HepG2 (cell line): ENCODE measurements around the gene DNMBP. TPM values are rescaled to one million over a fixed set of nuclear protein-coding genes. Genes with fewer than 3 reads are reported as not detected.

ENCODE experiments used
- ATAC-seq: fragments of 200-7000 bp; cut with Tn5 transposase; 3 replicates; pipeline ENCODE4 v1.9.1; 2020; ENCODE audit warnings: mild to moderate bottlenecking, moderate library complexity
- BruUV-seq: library from RNA; stranded (reverse); fragments of 400-500 nt; replicated peaks from 2 replicates; lab custom pipeline; 2021; lab: Mats Ljungman, UMichigan
- CTCF ChIA-PET: fragments of 300-600 bp; formaldehyde crosslinking; extraction: SDS; loops from one replicate; lab custom pipeline; 2021; ENCODE audit warnings: low total read pairs, inconsistent platforms, low intra/inter-chr PET ratio; lab: Yijun Ruan, JAX
- POLR2A ChIA-PET: fragments of 350-600 bp; sonication (Branson Sonifier 250); formaldehyde crosslinking; loops from one replicate; lab custom pipeline; 2020; ENCODE audit warnings: antibody characterized with exemption, inconsistent platforms; lab: Yijun Ruan, JAX
- DNase-seq: peaks from one replicate; pipeline ENCODE4 v3.0.0-alpha.2; 2015; ENCODE audit warnings: low spot score
- FAIRE-seq: peaks from 3 replicates; lab custom pipeline; 2011; peaks lifted over from hg19 to GRCh38; lab: Jason Lieb, UNC
- H2AFZ ChIP-seq: one replicate; pipeline ENCODE4 v1.6.1; 2011; ENCODE audit warnings: low read length, inconsistent platforms
- H3K27ac ChIP-seq: fragments of 300-600 bp; 3 replicates; pipeline ENCODE4 v1.8.0; 2011; ENCODE audit warnings: mixed run types, mild to moderate bottlenecking, mixed read lengths, low read length, inconsistent platforms; ENCODE audit not compliant: insufficient read depth; ENCODE audit errors: extremely low read length
- H3K27me3 ChIP-seq, 2 experiments: fragments of 200-600 bp in 1 of 2; 2 replicates in 1 of 2; 3 replicates in 1 of 2; pipeline versions ENCODE4 v1.6.0 to v1.8.0; 2011; ENCODE audit warnings: low read length in 2 of 2, mild to moderate bottlenecking in 2 of 2, moderate library complexity in 2 of 2, inconsistent platforms in 1 of 2; ENCODE audit not compliant: insufficient read depth in 2 of 2, control insufficient read depth in 1 of 2
- H3K36me3 ChIP-seq, 2 experiments: fragments of 200-600 bp in 1 of 2; replicated peaks in 1 of 2; 2 replicates in 1 of 2; 3 replicates in 1 of 2; pipeline versions ENCODE4 v1.5.1 to v1.8.0; 2011; ENCODE audit warnings: low read length in 2 of 2, inconsistent platforms in 1 of 2; ENCODE audit not compliant: insufficient read depth in 2 of 2, control insufficient read depth in 1 of 2
- H3K4me1 ChIP-seq: 2 replicates; pipeline ENCODE4 v1.5.1; 2012; ENCODE audit warnings: low read length, inconsistent platforms; ENCODE audit not compliant: insufficient read depth
- H3K4me2 ChIP-seq: 2 replicates; pipeline ENCODE4 v1.6.0; 2011; ENCODE audit warnings: low read depth, low read length, inconsistent platforms
- H3K4me3 ChIP-seq, 3 experiments: fragments of 200-600 bp in 1 of 3; sonication (generic), shearing (Covaris generic) in 1 of 3; replicated peaks in 1 of 3; 2 replicates each; pipeline ENCODE4 v1.5.1; 2011 to 2016; ENCODE audit warnings: low read length in 3 of 3, inconsistent platforms in 2 of 3, low read depth in 2 of 3, mild to moderate bottlenecking in 2 of 3, control low read depth in 1 of 3, mixed read lengths in 1 of 3; ENCODE audit not compliant: insufficient read depth in 1 of 3
- H3K79me2 ChIP-seq: one replicate; pipeline ENCODE4 v1.6.1; 2011; ENCODE audit warnings: low read length, inconsistent platforms; ENCODE audit not compliant: insufficient read depth
- H3K9ac ChIP-seq: 2 replicates; pipeline ENCODE4 v1.6.0; 2011; ENCODE audit warnings: mild to moderate bottlenecking, low read depth, low read length, inconsistent platforms; ENCODE audit not compliant: insufficient read depth
- H3K9me3 ChIP-seq: 2 replicates; pipeline ENCODE4 v1.5.1; 2012; ENCODE audit warnings: mild to moderate bottlenecking, low read length
- H4K20me1 ChIP-seq: 2 replicates; pipeline ENCODE4 v1.6.0; 2011; ENCODE audit warnings: inconsistent platforms, mild to moderate bottlenecking, low read length, moderate library complexity; ENCODE audit not compliant: insufficient read depth
- ARID2 ChIP-seq: sonication (generic); formaldehyde crosslinking; IDR thresholded peaks from 2 replicates; pipeline ENCODE4 v1.8.1; 2022; ENCODE audit warnings: mild to moderate bottlenecking, missing genetic modification reagents, borderline replicate concordance
- DNMT3B ChIP-seq: conservative IDR thresholded peaks from 2 replicates; pipeline ENCODE4 v1.6.1; 2016; ENCODE audit warnings: missing biosample characterization, control low read depth
- DR1 ChIP-seq: sonication (generic); formaldehyde crosslinking; IDR thresholded peaks from 2 replicates; pipeline ENCODE4 v1.8.0; 2021; ENCODE audit warnings: mild to moderate bottlenecking, missing genetic modification reagents, inconsistent platforms
- REL ChIP-seq: sonication (generic); formaldehyde crosslinking; conservative IDR thresholded peaks from 2 replicates; pipeline ENCODE4 v1.8.0; 2022; ENCODE audit warnings: mild to moderate bottlenecking, missing genetic modification reagents, moderate library complexity
- SYNCRIP ChIP-seq: fragments of 200-400 bp; formaldehyde crosslinking; IDR thresholded peaks from 2 replicates; pipeline ENCODE4 v1.6.1; 2018; ENCODE audit warnings: mild to moderate bottlenecking, low read depth, low read length; ENCODE audit not compliant: insufficient read depth
- TEAD2 ChIP-seq: sonication (generic); formaldehyde crosslinking; IDR thresholded peaks from 2 replicates; pipeline ENCODE4 v1.9.0; 2021; ENCODE audit warnings: missing genetic modification reagents
- ZNF329 ChIP-seq: sonication (generic); formaldehyde crosslinking; IDR thresholded peaks from 2 replicates; pipeline ENCODE4 v1.9.0; 2021; ENCODE audit warnings: low read depth, mild to moderate bottlenecking, missing genetic modification reagents
- ZNF740 ChIP-seq: sonication (generic); formaldehyde crosslinking; IDR thresholded peaks from 2 replicates; pipeline ENCODE4 v1.4.0; 2020; ENCODE audit warnings: missing genetic modification reagents
- ZNF773 ChIP-seq: sonication (generic); formaldehyde crosslinking; IDR thresholded peaks from 2 replicates; pipeline ENCODE4 v1.4.0; 2020; ENCODE audit warnings: missing genetic modification reagents, borderline replicate concordance
- WGBS: methylation state at CpG from one replicate; pipeline ENCODE4 v1.1.6; 2017; ENCODE audit warnings: low lambda C conversion rate; 5-methylcytosine and 5-hydroxymethylcytosine counted together
- in situ Hi-C: cut with HindIII; loops from 2 replicates; pipeline ENCODE4 v1.10.0; 2017; ENCODE audit warnings: low pct_unique_long_range_greater_than_20kb; ENCODE audit not compliant: extremely low pct_ligation_motif_present
- intact Hi-C: fragments of 100-400 bp; cut with micrococcal nuclease; formaldehyde crosslinking; loops from one replicate; pipeline ENCODE4 v1.10.0; 2022; ENCODE audit not compliant: unreplicated experiment
- polyA plus RNA-seq, 8 experiments: library from polyadenylated mRNA; depleted of rRNA in 3 of 8; stranded (reverse) in 7 of 8; unstranded in 1 of 8; fragments of >200 nt; fragmentation: Illumina TruSeq in 4 of 8; extraction: Trizol in 4 of 8; gene quantifications; 2 replicates each; pipeline versions ENCODE4 v1.2.1 to v1.2.3, GENCODE V29; 2011 to 2016; ENCODE audit warnings: low read depth in 4 of 8, missing spikeins in 1 of 8, mixed read lengths in 1 of 8; ENCODE audit not compliant: insufficient read depth in 1 of 8
- total RNA-seq, 5 experiments: library from RNA; depleted of rRNA; stranded (reverse); fragments of >200 nt; fragmentation: Illumina TruSeq; extraction: Trizol; gene quantifications; 2 replicates each; pipeline ENCODE4 v1.2.3, GENCODE V29; 2016; ENCODE audit warnings: low read depth in 1 of 5

DNMBP gene
- total and polyA plus RNA-seq, 2 of the 13 experiments (the other 11 are each of a cell fraction or from before 2014, with no cell fraction given) = 3.6 to 6.3 TPM

GRCh38 chr10:100008142-100008522 lies 1.6 kb downstream of the DNMBP start:
- Histone ChIP-seq H2AFZ (no peak overlapping the region), H3K27me3 (no peaks in the 10 kb centered on the region; a peak in 1 of 5 replicates), H3K9ac (peak overlapping the region; percentile 77; the same call in 1 of the 2 replicates), H3K36me3 (no peaks in the 10 kb centered on the region), H3K4me3 (peak overlapping the region; percentile 87 to 93 (median 93); a peak in 5 of 6 replicates), H3K79me2 (peaks cover 36% of the 10 kb centered on the region), H3K27ac (no peak overlapping the region), H3K4me2 (peak overlapping the region; percentile 94), H3K4me1 (peaks cover 66% of the 10 kb centered on the region), H4K20me1 (no peaks in the 10 kb centered on the region), H3K9me3 (no peaks in the 10 kb centered on the region)
- POLR2A ChIA-PET = interaction anchor here (2.1 kb wide), 1 partner anchor 13 kb away, joined by 8 read pairs; no protein-coding TSS in a partner anchor
- FAIRE-seq (no peak), DNase-seq (no peak), ATAC-seq (no peak)
- no TSS peak for BruUV-seq
- CTCF ChIA-PET = interaction anchor here (2.0 kb wide), 1 partner anchor 148 kb away, joined by 5 read pairs; no protein-coding TSS in a partner anchor
- in situ Hi-C loops (no loop called here), intact Hi-C loops (loop anchor here (2.0 to 5.0 kb wide), 2 partner anchors 39 to 75 kb away; no protein-coding TSS in a partner anchor)
- WGBS = 53% methylated on average over 6 of the region's 6 CpGs
- TF ChIP-seq REL (CRISPR knock-in tag) (no peak), TEAD2 (CRISPR knock-in tag) (no peak), ZNF740 (CRISPR knock-in tag) (no peak), ARID2 (CRISPR knock-in tag) (no peak), DR1 (CRISPR knock-in tag) (no peak), ZNF773 (CRISPR knock-in tag) (no peak), DNMT3B (CRISPR knock-in tag) (no peak), ZNF329 (CRISPR knock-in tag) (no peak), SYNCRIP (no peak)
